Activated CD8-positive, alpha-beta T cell treated with anti-CD3 and anti-CD28 coated beads for 36 hours (primary cell): Measurements from ENCODE around the gene LCORL. TPM values are rescaled to one million over a fixed set of nuclear protein-coding genes. Genes with fewer than 3 reads are reported as not detected.

Experiments
- ATAC-seq: fragments of 200-7000 bp; cut with Tn5 transposase; one replicate; pipeline ENCODE4 v1.10.0; 2021; ENCODE audit warnings: mild to moderate bottlenecking, moderate library complexity
- CTCF ChIA-PET: fragments of 350-600 bp; sonication (Branson Sonifier 250); formaldehyde crosslinking; loops from one replicate; lab custom pipeline; 2021; ENCODE audit warnings: antibody characterized with exemption; lab: Charles Lee
- POLR2A ChIA-PET: fragments of 350-600 bp; sonication (Branson Sonifier 250); formaldehyde crosslinking; loops from one replicate; lab custom pipeline; 2021; ENCODE audit warnings: antibody characterized with exemption; lab: Charles Lee
- DNase-seq: peaks from one replicate; pipeline ENCODE4 v3.0.0-alpha.2; 2020
- H3K27ac Mint-ChIP-seq: one replicate; pipeline ENCODE4 v1.8.0; 2021; ENCODE audit warnings: mild to moderate bottlenecking, mixed read lengths
- H3K27me3 Mint-ChIP-seq: one replicate; pipeline ENCODE4 v1.8.0; 2021; ENCODE audit warnings: mixed read lengths
- H3K36me3 Mint-ChIP-seq: one replicate; pipeline ENCODE4 v1.8.0; 2021; ENCODE audit warnings: low read depth, mixed read lengths
- H3K4me1 Mint-ChIP-seq: one replicate; pipeline ENCODE4 v1.8.0; 2021; ENCODE audit warnings: low read depth, mixed read lengths
- H3K4me3 Mint-ChIP-seq: one replicate; pipeline ENCODE4 v1.8.0; 2021; ENCODE audit warnings: mild to moderate bottlenecking, moderate library complexity, mixed read lengths
- H3K9me3 Mint-ChIP-seq: one replicate; pipeline ENCODE4 v1.8.0; 2021; ENCODE audit warnings: mixed read lengths
- CTCF ChIP-seq: fragments of 200-600 bp; IDR thresholded peaks from one replicate; pipeline ENCODE4 v1.8.0; 2022; ENCODE audit warnings: antibody characterized with exemption, mild to moderate bottlenecking
- intact Hi-C: fragments of 100-400 bp; cut with micrococcal nuclease; formaldehyde crosslinking; loops from one replicate; pipeline ENCODE4 v1.10.0; 2022
- total RNA-seq, 2 experiments: library from RNA; stranded (reverse); gene quantifications; one replicate each; pipeline ENCODE4 v1.2.3, GENCODE V29; 2021

The LCORL gene
- total RNA-seq, 2 experiments from 2014 or later, result 8.9 to 10.3 TPM

- CTCF ChIA-PET, result no interaction called here
- DNase-seq (no peak), ATAC-seq (no peak)
- POLR2A ChIA-PET, result no interaction called here
- H3K27ac Mint-ChIP-seq, result no peak overlapping the region
- H3K36me3 Mint-ChIP-seq, result peaks cover 30% of the 10 kb centered on the region
- intact Hi-C loops, result no loop called here
- peaks cover 2% of the 10 kb centered on the region for H3K9me3 Mint-ChIP-seq
- H3K27me3 Mint-ChIP-seq, result no peaks in the 10 kb centered on the region
- no peaks in the 10 kb centered on the region for H3K4me1 Mint-ChIP-seq
- no peak for TF ChIP-seq CTCF
- no peak overlapping the region for H3K4me3 Mint-ChIP-seq
Observed at GRCh38 chr4:17920681-17921080, 100.9 kb downstream of the LCORL start.

- intact Hi-C loops, result no loop called here
- DNase-seq (no peak), ATAC-seq (no peak)
- Mint-ChIP-seq H3K36me3 (peaks cover 24% of the 10 kb centered on the region), H3K4me1 (no peaks in the 10 kb centered on the region), H3K4me3 (no peak overlapping the region), H3K27ac (no peak overlapping the region), H3K27me3 (no peaks in the 10 kb centered on the region), H3K9me3 (peaks cover 2% of the 10 kb centered on the region)
- no peak for TF ChIP-seq CTCF
- CTCF ChIA-PET, result no interaction called here
- POLR2A ChIA-PET, result no interaction called here
Observed at GRCh38 chr4:17915439-17915838, 106.1 kb downstream of the LCORL start.

- POLR2A ChIA-PET, result no interaction called here
- no peak overlapping the region for H3K27ac Mint-ChIP-seq
Observed at GRCh38 chr4:17912011-17912410, 109.5 kb downstream of the LCORL start.

GRCh38 chr4:17911608-17912007, 109.9 kb downstream of the LCORL start:
- Mint-ChIP-seq H3K36me3 (peaks cover 23% of the 10 kb centered on the region), H3K4me1 (no peaks in the 10 kb centered on the region), H3K9me3 (no peaks in the 10 kb centered on the region), H3K27ac (no peak overlapping the region), H3K4me3 (no peak overlapping the region), H3K27me3 (no peaks in the 10 kb centered on the region)
- DNase-seq, result no peak
- no peak for TF ChIP-seq CTCF
- intact Hi-C loops, result no loop called here
- CTCF ChIA-PET, result no interaction called here
- POLR2A ChIA-PET, result no interaction called here
- ATAC-seq, result no peak

More at GRCh38 chr4:17912011-17912410, 109.5 kb downstream of the LCORL start:
- H3K4me1 Mint-ChIP-seq, result no peaks in the 10 kb centered on the region
- intact Hi-C loops, result no loop called here
- H3K36me3 Mint-ChIP-seq, result peaks cover 23% of the 10 kb centered on the region
- no peaks in the 10 kb centered on the region for H3K9me3 Mint-ChIP-seq
- H3K4me3 Mint-ChIP-seq, result no peak overlapping the region
- no peak for TF ChIP-seq CTCF
- ATAC-seq (no peak), DNase-seq (no peak)
- CTCF ChIA-PET, result no interaction called here
- H3K27me3 Mint-ChIP-seq, result no peaks in the 10 kb centered on the region

GRCh38 chr4:17898553-17899055, 123.0 kb downstream of the LCORL start:
- no peak overlapping the region for H3K27ac Mint-ChIP-seq
- no peak for TF ChIP-seq CTCF
- ChIA-PET POLR2A (no interaction called here), CTCF (no interaction called here)
- no peaks in the 10 kb centered on the region for H3K27me3 Mint-ChIP-seq
- no peaks in the 10 kb centered on the region for H3K4me1 Mint-ChIP-seq
- intact Hi-C loops, result no loop called here
- ATAC-seq, result no peak
- DNase-seq, result no peak
- no peaks in the 10 kb centered on the region for H3K9me3 Mint-ChIP-seq
- peaks cover 12% of the 10 kb centered on the region for H3K36me3 Mint-ChIP-seq
- H3K4me3 Mint-ChIP-seq, result no peak overlapping the region
